BJ (cell line): Measurements from ENCODE around the gene KLHDC3. TPM values are rescaled to one million over a fixed set of nuclear protein-coding genes. Genes with fewer than 3 reads are reported as not detected.
A peak's percentile ranks its signal among the peaks of the same experiment; 100 is the strongest.

Experiments used
- CTCF ChIA-PET: fragments of 350-600 bp; formaldehyde crosslinking; extraction: SDS; loops from one replicate; lab custom pipeline; 2021; ENCODE audit warnings: antibody characterized with exemption, inconsistent platforms; lab: Yijun Ruan, JAX
- POLR2A ChIA-PET: fragments of 300-600 bp; sonication (Branson Sonifier 250); formaldehyde crosslinking; extraction: SDS; loops from one replicate; lab custom pipeline; 2021; ENCODE audit warnings: antibody characterized with exemption; lab: Charles Lee
- DNase-seq: peaks from one replicate; pipeline ENCODE4 v3.0.0-alpha.2; 2011; ENCODE audit warnings: low read depth
- H3K27me3 ChIP-seq: 2 replicates; pipeline ENCODE4 v1.6.0; 2011; ENCODE audit warnings: low read length; ENCODE audit not compliant: control insufficient read depth, insufficient read depth
- H3K36me3 ChIP-seq: 2 replicates; pipeline ENCODE4 v1.5.1; 2011; ENCODE audit warnings: low read length; ENCODE audit not compliant: control insufficient read depth, insufficient read depth
- H3K4me3 ChIP-seq: 2 replicates; pipeline ENCODE4 v1.5.1; 2011; ENCODE audit warnings: low read depth, mild to moderate bottlenecking, control low read depth, low read length
- polyA plus RNA-seq: library from polyadenylated mRNA; depleted of rRNA; stranded (reverse); fragments of >200 nt; gene quantifications from 2 replicates; pipeline ENCODE4 v1.2.3, GENCODE V29; 2011; rRNA removed
- TF ChIP-seq, protein P1 (sequence below): IDR thresholded peaks from 2 replicates; pipeline ENCODE4 v1.5.1; 2011; ENCODE audit warnings: low read depth, mild to moderate bottlenecking, control low read depth, inconsistent platforms, low read length, moderate library complexity; ENCODE audit not compliant: insufficient read depth

The KLHDC3 gene
- polyA plus RNA-seq, 1 experiment = 102 TPM

DNA sequence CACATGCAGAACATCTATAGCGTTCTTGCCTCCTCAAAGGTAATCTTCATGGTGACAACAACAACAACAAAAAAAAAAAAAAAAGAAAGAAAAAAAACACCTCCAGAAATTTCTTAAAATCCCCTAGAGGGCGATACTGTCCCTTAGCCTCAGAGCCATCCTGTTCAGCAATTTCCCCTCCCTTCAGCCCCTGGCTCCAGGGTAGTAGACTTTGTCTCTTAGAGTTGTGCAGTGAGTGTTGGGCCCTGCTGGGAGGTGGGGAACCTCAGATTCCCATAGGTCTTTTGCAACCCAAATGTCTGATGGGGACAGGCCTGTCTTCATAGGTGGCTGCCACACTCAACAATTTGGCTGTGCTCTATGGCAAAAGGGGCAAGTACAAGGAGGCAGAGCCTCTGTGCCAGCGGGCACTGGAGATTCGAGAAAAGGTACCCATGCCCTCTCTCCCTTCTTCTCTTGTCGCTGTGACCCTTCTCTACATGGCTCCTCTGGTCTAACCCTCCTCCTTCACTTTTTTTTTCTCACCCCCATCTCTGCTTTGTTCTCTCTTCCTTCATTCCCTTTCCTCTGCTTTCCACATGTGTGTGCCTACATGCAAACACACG is 56.1 kb downstream of the KLHDC3 start:
- TF ChIP-seq, protein P1, sequence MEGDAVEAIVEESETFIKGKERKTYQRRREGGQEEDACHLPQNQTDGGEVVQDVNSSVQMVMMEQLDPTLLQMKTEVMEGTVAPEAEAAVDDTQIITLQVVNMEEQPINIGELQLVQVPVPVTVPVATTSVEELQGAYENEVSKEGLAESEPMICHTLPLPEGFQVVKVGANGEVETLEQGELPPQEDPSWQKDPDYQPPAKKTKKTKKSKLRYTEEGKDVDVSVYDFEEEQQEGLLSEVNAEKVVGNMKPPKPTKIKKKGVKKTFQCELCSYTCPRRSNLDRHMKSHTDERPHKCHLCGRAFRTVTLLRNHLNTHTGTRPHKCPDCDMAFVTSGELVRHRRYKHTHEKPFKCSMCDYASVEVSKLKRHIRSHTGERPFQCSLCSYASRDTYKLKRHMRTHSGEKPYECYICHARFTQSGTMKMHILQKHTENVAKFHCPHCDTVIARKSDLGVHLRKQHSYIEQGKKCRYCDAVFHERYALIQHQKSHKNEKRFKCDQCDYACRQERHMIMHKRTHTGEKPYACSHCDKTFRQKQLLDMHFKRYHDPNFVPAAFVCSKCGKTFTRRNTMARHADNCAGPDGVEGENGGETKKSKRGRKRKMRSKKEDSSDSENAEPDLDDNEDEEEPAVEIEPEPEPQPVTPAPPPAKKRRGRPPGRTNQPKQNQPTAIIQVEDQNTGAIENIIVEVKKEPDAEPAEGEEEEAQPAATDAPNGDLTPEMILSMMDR = peak; percentile 78
- CTCF ChIA-PET = interaction anchor here (0.6 to 3.8 kb wide), 11 partner anchors 10 to 77 kb away, joined by 3 to 39 read pairs (median 4); no protein-coding TSS in a partner anchor

More for the DNA sequence above, 56.1 kb downstream of the KLHDC3 start:
- Histone ChIP-seq H3K4me3 (no peak overlapping the region), H3K36me3 (peaks cover 8% of the 10 kb centered on the region; the same call in 1 of the 2 replicates), H3K27me3 (no peaks in the 10 kb centered on the region)
- no peak for DNase-seq
- POLR2A ChIA-PET = no interaction called here

Other genes with a start within 250 kb of the KLHDC3 start
- gene BICRAL, start 232.2 kb upstream of the KLHDC3 start, polyA plus RNA-seq = 7.4 and 8.6 TPM in 2 replicates
- 30.2 and 44.4 TPM in 2 replicates for gene RPL7L1, start 134.6 kb upstream of the KLHDC3 start, polyA plus RNA-seq
- gene PTCRA, start 98.2 kb upstream of the KLHDC3 start, polyA plus RNA-seq = not detected in 2 replicates
- 45.7 and 50.6 TPM in 2 replicates for gene CNPY3, start 84.8 kb upstream of the KLHDC3 start, polyA plus RNA-seq
- gene GNMT, start 53.5 kb upstream of the KLHDC3 start, polyA plus RNA-seq = 0.10 and 0.39 TPM in 2 replicates
- 2.8 and 5.6 TPM in 2 replicates for gene PEX6, start 35.1 kb upstream of the KLHDC3 start, polyA plus RNA-seq
- 52.7 and 61.8 TPM in 2 replicates for gene PPP2R5D, start 29.7 kb upstream of the KLHDC3 start, polyA plus RNA-seq
- gene MEA1, start 303 bp upstream of the KLHDC3 start, polyA plus RNA-seq = 107 and 121 TPM in 2 replicates
- 43.1 and 52.7 TPM in 2 replicates for gene RRP36, start 7.4 kb downstream of the KLHDC3 start, polyA plus RNA-seq
- gene CUL7, start 39.6 kb downstream of the KLHDC3 start, polyA plus RNA-seq = 31.8 and 50.7 TPM in 2 replicates
- gene MRPL2, start 45.2 kb downstream of the KLHDC3 start, polyA plus RNA-seq = 20.5 and 22.8 TPM in 2 replicates
- gene KLC4, start 45.4 kb downstream of the KLHDC3 start, polyA plus RNA-seq = 13.2 and 16.8 TPM in 2 replicates
- gene PTK7, start 62.1 kb downstream of the KLHDC3 start, polyA plus RNA-seq = 187 and 362 TPM in 2 replicates
- 34.8 and 50.5 TPM in 2 replicates for gene SRF, start 157.0 kb downstream of the KLHDC3 start, polyA plus RNA-seq
- gene CUL9, start 167.9 kb downstream of the KLHDC3 start, polyA plus RNA-seq = 9.7 and 12.4 TPM in 2 replicates
- gene DNPH1, start 215.2 kb downstream of the KLHDC3 start, polyA plus RNA-seq = 48.6 and 63.9 TPM in 2 replicates
- gene TTBK1, start 229.2 kb downstream of the KLHDC3 start, polyA plus RNA-seq = 0.01 TPM in 1 of 2 replicates, not detected in the other